AG04450 (cell line): ENCODE measurements around the gene SNX30. TPM values are rescaled to one million over a fixed set of nuclear protein-coding genes. Genes with fewer than 3 reads are reported as not detected.

Experiments
- CTCF ChIA-PET: fragments of 300-600, 350-600 bp; formaldehyde crosslinking; extraction: SDS; loops from one replicate; lab custom pipeline; 2022; ENCODE audit warnings: antibody characterized with exemption, inconsistent platforms; lab: Charles Lee
- POLR2A ChIA-PET: fragments of 350-600 bp; formaldehyde crosslinking; extraction: SDS; loops from one replicate; lab custom pipeline; 2021; ENCODE audit warnings: antibody characterized with exemption, inconsistent platforms; lab: Yijun Ruan, JAX
- DNase-seq: peaks from one replicate; pipeline ENCODE4 v3.0.0-alpha.2; 2011; ENCODE audit warnings: low read depth, low spot score
- H3K27ac ChIP-seq: one replicate; pipeline ENCODE4 v1.5.1; 2012; ENCODE audit warnings: low read depth, low read length, control low read depth
- H3K27me3 ChIP-seq: one replicate; pipeline ENCODE4 v1.6.0; 2012; ENCODE audit warnings: low read length; ENCODE audit not compliant: control insufficient read depth, insufficient read depth
- H3K4me3 ChIP-seq: 2 replicates; pipeline ENCODE4 v1.5.1; 2011; ENCODE audit warnings: mild to moderate bottlenecking, low read depth, low read length, control low read depth
- H3K9me3 ChIP-seq: 2 replicates; pipeline ENCODE4 v1.5.1; 2012; ENCODE audit warnings: low read length; ENCODE audit not compliant: control insufficient read depth, insufficient read depth
- CTCF ChIP-seq: IDR thresholded peaks from 2 replicates; pipeline ENCODE4 v1.5.1; 2011; ENCODE audit warnings: low read depth, low read length, control low read depth, inconsistent platforms
- polyA plus RNA-seq: library from polyadenylated mRNA; depleted of rRNA; stranded (reverse); fragments of >200 nt; gene quantifications from 2 replicates; pipeline ENCODE4 v1.2.3, GENCODE V29; 2011

Gene SNX30
- polyA plus RNA-seq, 1 experiment = 11.5 TPM

- Histone ChIP-seq H3K27ac (no peak overlapping the region), H3K27me3 (peaks cover 3% of the 10 kb centered on the region), H3K4me3 (no peak overlapping the region), H3K9me3 (no peaks in the 10 kb centered on the region)
- DNase-seq = no peak
- TF ChIP-seq CTCF = no peak
- CTCF ChIA-PET = interaction anchor here (1.2 to 1.3 kb wide), 2 partner anchors 9 to 49 kb away, joined by 3 to 7 read pairs; no protein-coding TSS in a partner anchor
- POLR2A ChIA-PET = no interaction called here
Measured at GRCh38 chr9:112853882-112854585, 103.5 kb downstream of the SNX30 start.

GRCh38 chr9:112854657-112855056 is 104.1 kb downstream of the SNX30 start:
- Histone ChIP-seq H3K27me3 (peaks cover 3% of the 10 kb centered on the region), H3K9me3 (no peaks in the 10 kb centered on the region), H3K4me3 (no peak overlapping the region), H3K27ac (no peak overlapping the region)
- ChIA-PET CTCF (interaction anchor here (2.5 kb wide), 1 partner anchor 48 kb away, joined by 12 read pairs; no protein-coding TSS in a partner anchor), POLR2A (no interaction called here)
- TF ChIP-seq CTCF = no peak
- DNase-seq = no peak

- no peak overlapping the region for H3K27ac ChIP-seq
- ChIA-PET POLR2A (no interaction called here), CTCF (interaction anchor here (2.5 kb wide), 1 partner anchor 47 kb away, joined by 12 read pairs; no protein-coding TSS in a partner anchor)
- no peak for TF ChIP-seq CTCF
- no peaks in the 10 kb centered on the region for H3K9me3 ChIP-seq
- no peak for DNase-seq
- H3K4me3 ChIP-seq = no peak overlapping the region
- no peaks in the 10 kb centered on the region for H3K27me3 ChIP-seq
Measured at GRCh38 chr9:112856200-112856599, 105.6 kb downstream of the SNX30 start.

- Histone ChIP-seq H3K4me3 (no peak overlapping the region), H3K27ac (no peak overlapping the region), H3K27me3 (no peaks in the 10 kb centered on the region), H3K9me3 (no peaks in the 10 kb centered on the region)
- no peak for TF ChIP-seq CTCF
- CTCF ChIA-PET = interaction anchor here (1.2 to 2.5 kb wide), 2 partner anchors 12 to 46 kb away, joined by 4 to 12 read pairs; no protein-coding TSS in a partner anchor
- DNase-seq = no peak
- POLR2A ChIA-PET = no interaction called here
Measured at GRCh38 chr9:112856843-112857242, 106.3 kb downstream of the SNX30 start.

- TF ChIP-seq CTCF = no peak
- Histone ChIP-seq H3K4me3 (no peak overlapping the region), H3K27me3 (no peaks in the 10 kb centered on the region), H3K9me3 (no peaks in the 10 kb centered on the region), H3K27ac (no peak overlapping the region)
- no peak for DNase-seq
- CTCF ChIA-PET = interaction anchor here (0.9 to 1.7 kb wide), 3 partner anchors 13 to 45 kb away, joined by 3 to 4 read pairs (median 3); no protein-coding TSS in a partner anchor
- POLR2A ChIA-PET = interaction anchor here (1.1 kb wide), 1 partner anchor 20 kb away, joined by 3 read pairs; no protein-coding TSS in a partner anchor
Measured at GRCh38 chr9:112858005-112858404, 107.4 kb downstream of the SNX30 start.
